GM23248 (cell line): ENCODE results near the gene CCDC134.

ENCODE experiments used
- EZH2 ChIP-seq: fragments of 200-600 bp; sonication (generic); IDR thresholded peaks from 2 replicates; pipeline ENCODE4 v1.6.1; 2018; ENCODE audit warnings: antibody characterized with exemption, mild to moderate bottlenecking; ENCODE audit not compliant: insufficient read depth, poor library complexity, severe bottlenecking
- EZH2phosphoT487 ChIP-seq: fragments of 200-600 bp; sonication (generic); IDR thresholded peaks from 2 replicates; pipeline ENCODE4 v1.6.1; 2018; ENCODE audit warnings: antibody characterized with exemption, moderate library complexity, mild to moderate bottlenecking, low read depth; ENCODE audit not compliant: insufficient read depth

- TF ChIP-seq EZH2 (no peak), EZH2phosphoT487 (no peak)
Observed at GRCh38 chr22:41862160-41862529, 61.7 kb downstream of the CCDC134 start.
